Tibial nerve (tissue), 4 donors: ENCODE measurements around the gene RIPK3. TPM values are rescaled to one million over a fixed set of nuclear protein-coding genes. Genes with fewer than 3 reads are reported as not detected.

Source experiments
- DNase-seq, 2 donors: peaks; one replicate each; pipeline ENCODE4 v3.0.0-alpha.2; 2019; ENCODE audit warnings: low spot score in 2 of 2
- H3K27ac ChIP-seq, 4 donors: fragments of 200-600 bp; sonication (generic) in 3 of 4; one replicate each; pipeline ENCODE4 v1.5.1; 2017 to 2019; ENCODE audit warnings: mild to moderate bottlenecking in 1 of 4
- H3K27me3 ChIP-seq, 2 donors: fragments of 200-600 bp; sonication (generic) in 1 of 2; one replicate each; pipeline versions ENCODE4 v1.5.1 to v1.6.0; 2017 to 2019
- H3K36me3 ChIP-seq, 3 donors: fragments of 200-600 bp; sonication (generic); one replicate each; pipeline ENCODE4 v1.5.1; 2018 to 2019
- H3K4me1 ChIP-seq, 4 donors: fragments of 200-600 bp; sonication (generic) in 3 of 4; one replicate each; pipeline ENCODE4 v1.5.1; 2017 to 2019
- H3K4me3 ChIP-seq, 4 donors: fragments of 200-600 bp; sonication (generic) in 3 of 4; one replicate each; pipeline ENCODE4 v1.5.1; 2017 to 2019; ENCODE audit warnings: mild to moderate bottlenecking in 1 of 4, moderate library complexity in 1 of 4
- H3K9me3 ChIP-seq, 4 donors: fragments of 200-600 bp; sonication (generic) in 3 of 4; one replicate each; pipeline ENCODE4 v1.5.1; 2017 to 2019
- EP300 ChIP-seq, 2 donors: sonication (generic); formaldehyde crosslinking; IDR thresholded peaks; one replicate each; pipeline ENCODE4 v1.6.1; 2017; ENCODE audit warnings: antibody characterized with exemption in 2 of 2, mild to moderate bottlenecking in 1 of 2
- POLR2A ChIP-seq, 2 donors: fragments of 450-650 bp; IDR thresholded peaks; one replicate each; pipeline ENCODE4 v1.6.1; 2017; ENCODE audit warnings: antibody characterized with exemption in 2 of 2, mild to moderate bottlenecking in 2 of 2, moderate library complexity in 2 of 2
- WGBS, 2 donors: methylation state at CpG; one replicate each; pipeline ENCODE4 v1.1.5; 2018; 5-methylcytosine and 5-hydroxymethylcytosine counted together
- total RNA-seq, 4 donors: library from RNA; depleted of rRNA; stranded (reverse); fragments of >200 nt; gene quantifications; one replicate each; pipeline ENCODE4 v1.1.0, GENCODE V29; 2016
- TF ChIP-seq, protein P1 (sequence below), 5 experiments: fragments of 200-600 bp in 3 of 5; fragments of 450-650 bp in 2 of 5; sonication (generic) in 3 of 5; IDR thresholded peaks; one replicate each; pipeline ENCODE4 v1.5.1; 2016 to 2019; ENCODE audit warnings: antibody characterized with exemption in 5 of 5, mild to moderate bottlenecking in 3 of 5, moderate library complexity in 2 of 5

RIPK3 gene
- total RNA-seq, 4 donors from 2014 or later = 4.0 to 9.6 (median 9.0) TPM

DNA sequence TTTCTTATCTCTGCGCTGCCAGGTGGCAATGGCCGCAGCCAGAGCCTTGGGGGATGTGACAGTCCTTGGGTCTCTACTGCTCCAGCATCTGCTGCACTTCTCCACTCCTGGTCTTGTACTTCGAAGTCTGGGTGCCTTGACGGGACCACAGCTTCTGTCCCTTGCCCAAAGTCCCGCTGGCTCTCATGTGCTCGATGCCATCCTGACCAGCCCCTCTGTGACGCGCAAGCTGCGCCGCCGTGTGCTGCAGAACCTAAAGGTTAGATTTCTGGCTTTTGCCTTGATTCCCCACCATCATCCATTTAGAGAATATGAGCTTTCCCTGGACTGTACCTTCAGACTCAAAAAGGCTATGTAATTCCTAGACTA is 35.8 kb downstream of the RIPK3 start:
- WGBS, 2 donors = 94 to 97% methylated on average over 11 of the region's 11 CpGs
- no peak for DNase-seq
- Histone ChIP-seq H3K4me1 (peaks cover 0 to 36% (median 8%) of the 10 kb centered on the region in 4 donors), H3K27ac (no peak overlapping the region), H3K4me3 (no peak overlapping the region), H3K27me3 (no peaks in the 10 kb centered on the region), H3K36me3 (peaks cover 7 to 70% (median 55%) of the 10 kb centered on the region in 3 donors), H3K9me3 (no peaks in the 10 kb centered on the region)
- no peak for TF ChIP-seq EP300 (IDR thresholded peaks at IDR 0.05)
- TF ChIP-seq, protein P1, sequence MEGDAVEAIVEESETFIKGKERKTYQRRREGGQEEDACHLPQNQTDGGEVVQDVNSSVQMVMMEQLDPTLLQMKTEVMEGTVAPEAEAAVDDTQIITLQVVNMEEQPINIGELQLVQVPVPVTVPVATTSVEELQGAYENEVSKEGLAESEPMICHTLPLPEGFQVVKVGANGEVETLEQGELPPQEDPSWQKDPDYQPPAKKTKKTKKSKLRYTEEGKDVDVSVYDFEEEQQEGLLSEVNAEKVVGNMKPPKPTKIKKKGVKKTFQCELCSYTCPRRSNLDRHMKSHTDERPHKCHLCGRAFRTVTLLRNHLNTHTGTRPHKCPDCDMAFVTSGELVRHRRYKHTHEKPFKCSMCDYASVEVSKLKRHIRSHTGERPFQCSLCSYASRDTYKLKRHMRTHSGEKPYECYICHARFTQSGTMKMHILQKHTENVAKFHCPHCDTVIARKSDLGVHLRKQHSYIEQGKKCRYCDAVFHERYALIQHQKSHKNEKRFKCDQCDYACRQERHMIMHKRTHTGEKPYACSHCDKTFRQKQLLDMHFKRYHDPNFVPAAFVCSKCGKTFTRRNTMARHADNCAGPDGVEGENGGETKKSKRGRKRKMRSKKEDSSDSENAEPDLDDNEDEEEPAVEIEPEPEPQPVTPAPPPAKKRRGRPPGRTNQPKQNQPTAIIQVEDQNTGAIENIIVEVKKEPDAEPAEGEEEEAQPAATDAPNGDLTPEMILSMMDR (IDR thresholded peaks at IDR 0.05) = no peak
- TF ChIP-seq POLR2A (IDR thresholded peaks at IDR 0.05) = no peak

DNA sequence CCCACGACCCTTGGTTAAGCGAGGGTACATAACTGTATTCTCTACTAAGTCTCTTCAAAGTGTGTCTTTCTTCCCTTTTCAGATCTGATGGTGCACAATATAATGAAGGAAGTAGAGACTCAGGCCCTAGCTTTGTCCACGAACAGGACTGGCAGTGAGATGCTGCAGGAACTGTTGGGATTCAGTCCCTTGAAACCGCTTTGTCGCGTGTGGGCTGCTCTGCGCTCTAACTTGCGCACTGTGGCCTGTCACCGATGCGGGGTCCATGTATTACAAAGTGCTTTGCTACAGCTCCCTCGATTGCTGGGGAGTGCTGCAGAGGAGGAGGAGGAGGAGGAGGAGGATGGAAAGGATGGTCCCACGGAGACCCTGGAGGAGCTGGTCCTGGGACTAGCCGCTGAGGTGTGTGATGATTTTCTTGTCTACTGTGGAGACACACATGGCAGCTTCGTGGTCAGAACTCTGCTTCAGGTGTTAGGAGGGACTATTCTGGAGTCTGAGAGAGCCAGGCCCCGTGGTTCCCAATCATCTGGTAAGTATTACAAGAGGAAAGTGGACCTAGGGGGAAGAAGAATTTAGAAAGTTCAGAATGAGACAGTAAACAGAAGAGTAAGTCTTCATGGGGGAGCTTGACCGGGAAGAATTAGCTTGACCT is 39.3 kb downstream of the RIPK3 start:
- no peaks in the 10 kb centered on the region for H3K27me3 ChIP-seq
- H3K9me3 ChIP-seq = no peaks in the 10 kb centered on the region
- no peak for TF ChIP-seq POLR2A (IDR thresholded peaks at IDR 0.05)
- TF ChIP-seq, protein P1 (IDR thresholded peaks at IDR 0.05) = no peak
- TF ChIP-seq EP300 (IDR thresholded peaks at IDR 0.05) = no peak
- no peak for DNase-seq
- 24 to 27% methylated on average over 16 of the region's 16 CpGs for WGBS, 2 donors
- peaks cover 7 to 55% (median 39%) of the 10 kb centered on the region in 3 donors for H3K36me3 ChIP-seq
- H3K4me3 ChIP-seq = peak overlapping the region; percentile 70 to 96 (median 88)
- peak overlapping the region in 2 of 4 donors; percentile 85 to 87 for H3K27ac ChIP-seq
- peaks cover 0 to 48% (median 13%) of the 10 kb centered on the region in 4 donors for H3K4me1 ChIP-seq

DNA sequence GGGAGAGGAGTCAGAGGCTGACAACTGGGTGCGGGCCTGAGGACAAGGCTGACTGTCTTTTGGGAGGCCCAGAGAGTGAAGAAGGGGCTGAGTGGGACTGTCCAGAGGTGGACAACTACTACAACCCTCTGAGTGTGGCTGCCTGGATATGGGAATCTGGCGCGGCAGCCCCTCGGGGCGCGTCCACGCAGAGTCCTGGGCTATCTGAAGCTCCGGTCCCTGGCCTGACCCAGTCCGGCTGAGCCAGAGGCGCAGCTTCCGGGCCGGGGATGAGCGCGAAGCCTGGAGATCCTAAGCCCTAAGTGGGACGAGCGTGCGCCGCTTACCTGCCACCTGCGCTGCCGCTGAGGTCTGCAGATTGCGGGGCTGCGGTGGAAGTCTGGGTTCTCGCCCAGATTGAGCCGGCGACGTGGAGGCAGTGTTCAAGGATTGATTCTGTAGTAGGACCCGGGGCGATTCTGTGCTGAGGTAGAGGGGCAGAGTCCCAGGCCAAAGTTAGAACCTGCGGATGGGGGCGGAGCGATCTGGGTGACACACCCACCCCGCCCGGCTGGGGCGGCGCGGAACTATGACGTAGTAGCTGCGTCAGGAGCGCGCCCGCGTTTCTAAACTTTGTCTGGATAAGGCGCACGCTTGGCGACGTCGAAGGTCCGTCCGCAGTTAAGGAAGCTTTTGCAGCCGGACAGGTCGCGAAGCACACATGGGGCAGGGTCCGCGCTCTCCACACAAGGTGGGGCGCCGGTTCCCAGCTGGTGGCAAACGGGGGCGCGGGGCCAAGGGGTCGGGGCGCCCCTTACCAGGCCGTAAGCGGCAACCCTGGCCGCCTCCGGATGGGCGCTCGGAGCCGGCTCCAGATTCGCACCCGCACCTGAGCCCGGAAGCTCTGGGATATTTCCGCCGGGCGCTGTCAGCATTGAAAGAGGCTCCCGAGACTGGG is 40.3 kb downstream of the RIPK3 start, which contains the start of the genes DHRS1 and NOP9:
Gene DHRS1 (minus strand): TSS at position 526 of the 937 bp plus-strand sequence. CDS start 674 bp downstream, outside the sequence.
Gene NOP9 (plus strand): TSS at position 596 of the 937 bp plus-strand sequence. CDS start 105 bp downstream, at position 701.
- H3K4me3 ChIP-seq = peak within 1 kb of the TSS; percentile 70 to 96 (median 88)
- peak; percentile 83 to 94 for DNase-seq
- peaks cover 0 to 48% (median 13%) of the 10 kb centered on the region in 4 donors for H3K4me1 ChIP-seq
- peaks cover 3 to 53% (median 36%) of the 10 kb centered on the region in 3 donors for H3K36me3 ChIP-seq
- WGBS, 2 donors = 1 to 2% methylated on average over 29 to 69 of the region's 75 CpGs
- no peaks in the 10 kb centered on the region for H3K27me3 ChIP-seq
- TF ChIP-seq POLR2A (IDR thresholded peaks at IDR 0.05) (peak; percentile 19 to 62), EP300 (IDR thresholded peaks at IDR 0.05) (peak; percentile 88 to 91)
- TF ChIP-seq, protein P1 (IDR thresholded peaks at IDR 0.05) = peak in 2 of 5 experiments; percentile 3 to 32
- H3K9me3 ChIP-seq = no peaks in the 10 kb centered on the region
- peak within 1 kb of the TSS; percentile 57 to 92 (median 86) for H3K27ac ChIP-seq

DNA sequence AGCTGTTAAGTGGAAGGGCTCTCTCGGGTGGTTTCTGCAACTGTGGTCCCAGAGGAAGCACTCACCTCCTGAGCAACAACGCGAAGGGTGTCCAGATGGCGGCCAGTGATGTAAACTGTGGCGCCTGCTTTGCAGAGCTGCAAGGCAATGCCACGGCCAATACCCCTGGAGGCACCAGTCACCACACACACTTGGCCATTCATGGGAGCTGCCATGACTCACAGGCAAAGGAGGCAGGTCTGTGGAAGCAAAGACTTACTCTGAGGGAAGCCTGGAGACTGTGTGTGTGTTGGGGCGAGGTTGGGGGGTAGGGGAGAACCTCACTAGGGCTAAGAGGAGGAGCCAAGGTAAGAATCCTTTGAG is 40.9 kb downstream of the RIPK3 start:
- no peak for DNase-seq
- Histone ChIP-seq H3K27ac (peak overlapping the region in 3 of 4 donors; percentile 85 to 92 (median 87)), H3K4me3 (peak overlapping the region; percentile 70 to 96 (median 88)), H3K9me3 (no peaks in the 10 kb centered on the region), H3K27me3 (no peaks in the 10 kb centered on the region), H3K36me3 (peaks cover 0 to 48% (median 29%) of the 10 kb centered on the region in 3 donors), H3K4me1 (peaks cover 0 to 48% (median 13%) of the 10 kb centered on the region in 4 donors)
- TF ChIP-seq, protein P1 (IDR thresholded peaks at IDR 0.05) = no peak
- TF ChIP-seq EP300 (IDR thresholded peaks at IDR 0.05) (no peak), POLR2A (IDR thresholded peaks at IDR 0.05) (no peak)
- 37 to 44% methylated on average over 7 of the region's 7 CpGs for WGBS, 2 donors
